Thyroid gland (tissue), 4 donors: ENCODE results near the gene TAGLN. TPM values are rescaled to one million over a fixed set of nuclear protein-coding genes. Genes with fewer than 3 reads are reported as not detected.

Experiments
- DNase-seq, 2 donors: peaks; one replicate each; pipeline ENCODE4 v3.0.0-alpha.2; 2019
- H3K27ac ChIP-seq, 3 donors: fragments of 200-600 bp; sonication (generic); 1 replicate in 2 of 3; 2 replicates in 1 of 3; pipeline ENCODE4 v1.5.1; 2016 to 2019; ENCODE audit warnings: mild to moderate bottlenecking in 1 of 3, moderate library complexity in 1 of 3
- H3K27me3 ChIP-seq: fragments of 200-600 bp; sonication (generic); one replicate; pipeline ENCODE4 v1.5.1; 2019
- H3K36me3 ChIP-seq, 2 donors: fragments of 200-600 bp; sonication (generic); one replicate each; pipeline ENCODE4 v1.5.1; 2016 to 2019
- H3K4me1 ChIP-seq, 2 donors: fragments of 200-600 bp; sonication (generic); one replicate each; pipeline ENCODE4 v1.5.1; 2017 to 2019
- H3K4me3 ChIP-seq, 3 donors: fragments of 200-600 bp; sonication (generic); replicated peaks in 1 of 3; 1 replicate in 2 of 3; 2 replicates in 1 of 3; pipeline ENCODE4 v1.5.1; 2016; ENCODE audit warnings: mild to moderate bottlenecking in 1 of 3
- H3K9me3 ChIP-seq: fragments of 200-600 bp; sonication (generic); one replicate; pipeline ENCODE4 v1.5.1; 2017
- POLR2A ChIP-seq, 2 donors: fragments of 450-650 bp; IDR thresholded peaks; one replicate each; pipeline ENCODE4 v1.6.1; 2017; ENCODE audit warnings: antibody characterized with exemption in 2 of 2, mild to moderate bottlenecking in 2 of 2, moderate library complexity in 1 of 2
- WGBS, 2 donors: methylation state at CpG; one replicate each; pipeline ENCODE4 v1.1.5; 2017; 5-methylcytosine and 5-hydroxymethylcytosine counted together
- intact Hi-C: fragments of 100-400 bp; cut with DNase I; formaldehyde crosslinking; loops from one replicate; pipeline ENCODE4 v1.15.1; 2023
- total RNA-seq, 4 donors: library from RNA; depleted of rRNA; stranded (reverse); fragments of >200 nt; gene quantifications; one replicate each; pipeline ENCODE4 v1.2.3, GENCODE V29; 2016
- TF ChIP-seq, protein P1 (sequence below), 6 experiments: fragments of 200-600 bp in 3 of 6; fragments of 450-650 bp in 3 of 6; sonication (generic) in 3 of 6; IDR thresholded peaks; one replicate each; pipeline ENCODE4 v1.5.1; 2016 to 2019; ENCODE audit warnings: antibody characterized with exemption in 6 of 6, mild to moderate bottlenecking in 2 of 6, inconsistent platforms in 1 of 6, moderate library complexity in 1 of 6

TAGLN gene
- total RNA-seq, 4 donors from 2014 or later, result 155 to 407 (median 229) TPM

DNA sequence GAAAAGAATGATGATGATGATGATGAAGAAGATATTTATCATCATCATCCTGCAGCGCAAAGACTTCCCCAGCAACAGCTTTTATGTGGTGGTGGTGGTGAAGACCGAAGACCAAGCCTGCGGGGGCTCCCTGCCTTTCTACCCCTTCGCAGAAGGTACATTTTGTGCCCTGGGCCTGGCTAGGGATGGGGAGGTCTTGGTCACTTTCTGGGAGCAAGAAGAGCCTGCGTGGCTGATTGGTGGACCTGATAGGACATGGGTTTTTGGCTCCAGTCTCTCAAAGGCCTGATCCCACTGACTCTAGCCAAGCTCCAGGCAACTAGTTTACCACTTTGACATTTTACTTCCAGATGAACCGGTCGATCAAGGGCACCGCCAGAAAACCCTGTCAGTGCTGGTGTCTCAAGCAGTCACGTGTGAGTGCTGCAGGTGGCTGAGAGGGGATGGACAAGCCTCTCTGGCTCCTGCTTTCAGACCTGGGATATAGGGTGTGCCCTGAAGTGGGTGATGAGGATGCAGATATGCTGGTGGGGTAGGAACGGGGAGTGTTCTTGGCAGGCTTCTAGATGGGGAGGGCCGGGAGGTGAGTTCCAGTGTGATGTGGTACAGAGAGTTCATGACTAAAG, 15.3 kb upstream of the TAGLN start:
- intact Hi-C loops, result loop anchor here (5.0 kb wide), 1 partner anchor 43 kb away; no protein-coding TSS in a partner anchor
- peaks cover 10 to 22% of the 10 kb centered on the region in 2 donors for H3K4me1 ChIP-seq

GRCh38 chr11:117185736-117186430, 13.3 kb upstream of the TAGLN start:
- peaks cover 0 to 8% of the 10 kb centered on the region in 2 donors for H3K4me1 ChIP-seq
- no peak overlapping the region for H3K27ac ChIP-seq
- peaks cover 37 to 45% of the 10 kb centered on the region in 2 donors for H3K36me3 ChIP-seq
- peak in 1 of 2 donors; percentile 0 for DNase-seq
- no peak overlapping the region for H3K4me3 ChIP-seq
- intact Hi-C loops, result loop anchor here (5.0 kb wide), 1 partner anchor 34 kb away; no protein-coding TSS in a partner anchor
- H3K9me3 ChIP-seq, result no peaks in the 10 kb centered on the region
- 87 to 91% methylated on average over 5 of the region's 5 CpGs for WGBS, 2 donors
- H3K27me3 ChIP-seq, result no peaks in the 10 kb centered on the region
- TF ChIP-seq POLR2A (IDR thresholded peaks at IDR 0.05), result no peak
- TF ChIP-seq, protein P1, sequence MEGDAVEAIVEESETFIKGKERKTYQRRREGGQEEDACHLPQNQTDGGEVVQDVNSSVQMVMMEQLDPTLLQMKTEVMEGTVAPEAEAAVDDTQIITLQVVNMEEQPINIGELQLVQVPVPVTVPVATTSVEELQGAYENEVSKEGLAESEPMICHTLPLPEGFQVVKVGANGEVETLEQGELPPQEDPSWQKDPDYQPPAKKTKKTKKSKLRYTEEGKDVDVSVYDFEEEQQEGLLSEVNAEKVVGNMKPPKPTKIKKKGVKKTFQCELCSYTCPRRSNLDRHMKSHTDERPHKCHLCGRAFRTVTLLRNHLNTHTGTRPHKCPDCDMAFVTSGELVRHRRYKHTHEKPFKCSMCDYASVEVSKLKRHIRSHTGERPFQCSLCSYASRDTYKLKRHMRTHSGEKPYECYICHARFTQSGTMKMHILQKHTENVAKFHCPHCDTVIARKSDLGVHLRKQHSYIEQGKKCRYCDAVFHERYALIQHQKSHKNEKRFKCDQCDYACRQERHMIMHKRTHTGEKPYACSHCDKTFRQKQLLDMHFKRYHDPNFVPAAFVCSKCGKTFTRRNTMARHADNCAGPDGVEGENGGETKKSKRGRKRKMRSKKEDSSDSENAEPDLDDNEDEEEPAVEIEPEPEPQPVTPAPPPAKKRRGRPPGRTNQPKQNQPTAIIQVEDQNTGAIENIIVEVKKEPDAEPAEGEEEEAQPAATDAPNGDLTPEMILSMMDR (IDR thresholded peaks at IDR 0.05), result no peak

More for the DNA sequence above, 15.3 kb upstream of the TAGLN start:
- H3K9me3 ChIP-seq, result no peaks in the 10 kb centered on the region
- 85 to 92% methylated on average over 11 of the region's 11 CpGs for WGBS, 2 donors
- H3K27ac ChIP-seq, result no peak overlapping the region
- no peak for DNase-seq
- no peak for TF ChIP-seq POLR2A (IDR thresholded peaks at IDR 0.05)
- TF ChIP-seq, protein P1 (IDR thresholded peaks at IDR 0.05), result no peak
- H3K27me3 ChIP-seq, result no peaks in the 10 kb centered on the region
- H3K36me3 ChIP-seq, result peaks cover 17 to 26% of the 10 kb centered on the region in 2 donors
- H3K4me3 ChIP-seq, result no peak overlapping the region

GRCh38 chr11:117186431-117186761, 12.8 kb upstream of the TAGLN start:
- Histone ChIP-seq H3K9me3 (no peaks in the 10 kb centered on the region), H3K27ac (no peak overlapping the region), H3K4me3 (no peak overlapping the region), H3K27me3 (no peaks in the 10 kb centered on the region), H3K4me1 (peaks cover 0 to 3% of the 10 kb centered on the region in 2 donors), H3K36me3 (peaks cover 37 to 45% of the 10 kb centered on the region in 2 donors)
- no peak for TF ChIP-seq POLR2A (IDR thresholded peaks at IDR 0.05)
- TF ChIP-seq, protein P1 (IDR thresholded peaks at IDR 0.05), result no peak
- DNase-seq, result peak in 1 of 2 donors; percentile 0
- 93 to 99% methylated on average over 4 of the region's 4 CpGs for WGBS, 2 donors
- intact Hi-C loops, result loop anchor here (5.0 kb wide), 1 partner anchor 34 kb away; no protein-coding TSS in a partner anchor

- Histone ChIP-seq H3K27me3 (no peaks in the 10 kb centered on the region), H3K27ac (no peak overlapping the region), H3K36me3 (peaks cover 37 to 44% of the 10 kb centered on the region in 2 donors), H3K4me1 (no peaks in the 10 kb centered on the region), H3K4me3 (no peak overlapping the region), H3K9me3 (no peaks in the 10 kb centered on the region)
- no peak for TF ChIP-seq POLR2A (IDR thresholded peaks at IDR 0.05)
- TF ChIP-seq, protein P1 (IDR thresholded peaks at IDR 0.05), result no peak
- intact Hi-C loops, result loop anchor here (5.0 kb wide), 1 partner anchor 35 kb away; no protein-coding TSS in a partner anchor
- peak in 1 of 2 donors; percentile 0 for DNase-seq
- WGBS, 2 donors, result 78 to 83% methylated on average over 6 of the region's 6 CpGs
Observed at GRCh38 chr11:117187007-117187406, 12.2 kb upstream of the TAGLN start.

DNA sequence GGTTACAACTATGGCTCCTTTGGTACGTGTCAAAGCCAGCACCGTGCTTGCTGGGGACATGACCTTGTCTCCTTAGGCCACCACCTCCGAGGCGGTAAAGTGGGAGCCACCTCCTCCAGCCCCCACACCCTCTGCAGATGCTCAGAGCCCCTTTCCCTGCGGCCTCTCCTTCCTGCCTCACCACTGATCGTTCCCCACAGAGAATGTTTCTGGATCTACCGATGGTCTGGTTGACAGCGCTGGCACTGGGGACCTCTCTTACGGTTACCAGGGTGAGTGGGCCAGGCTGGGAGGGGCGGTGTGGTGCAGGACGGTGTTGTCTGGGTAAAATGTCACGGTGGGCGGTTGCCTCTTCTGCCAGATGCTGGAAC, 11.8 kb upstream of the TAGLN start:
- intact Hi-C loops, result loop anchor here (5.0 kb wide), 1 partner anchor 35 kb away; no protein-coding TSS in a partner anchor
- Histone ChIP-seq H3K27me3 (no peaks in the 10 kb centered on the region), H3K9me3 (no peaks in the 10 kb centered on the region), H3K4me3 (no peak overlapping the region), H3K4me1 (no peaks in the 10 kb centered on the region), H3K36me3 (peaks cover 37 to 45% of the 10 kb centered on the region in 2 donors), H3K27ac (no peak overlapping the region)
- TF ChIP-seq, protein P1 (IDR thresholded peaks at IDR 0.05), result no peak
- TF ChIP-seq POLR2A (IDR thresholded peaks at IDR 0.05), result no peak
- 93 to 94% methylated on average over 13 of the region's 13 CpGs for WGBS, 2 donors
- DNase-seq, result peak in 1 of 2 donors; percentile 0
